ENCODE data around the gene VIPR1.
"Not testable (repeated sequence)": the region's sequence is repeated elsewhere in the genome, so short reads cannot be mapped to it uniquely, and the experiment has no call there.

VIPR1 gene

DNA sequence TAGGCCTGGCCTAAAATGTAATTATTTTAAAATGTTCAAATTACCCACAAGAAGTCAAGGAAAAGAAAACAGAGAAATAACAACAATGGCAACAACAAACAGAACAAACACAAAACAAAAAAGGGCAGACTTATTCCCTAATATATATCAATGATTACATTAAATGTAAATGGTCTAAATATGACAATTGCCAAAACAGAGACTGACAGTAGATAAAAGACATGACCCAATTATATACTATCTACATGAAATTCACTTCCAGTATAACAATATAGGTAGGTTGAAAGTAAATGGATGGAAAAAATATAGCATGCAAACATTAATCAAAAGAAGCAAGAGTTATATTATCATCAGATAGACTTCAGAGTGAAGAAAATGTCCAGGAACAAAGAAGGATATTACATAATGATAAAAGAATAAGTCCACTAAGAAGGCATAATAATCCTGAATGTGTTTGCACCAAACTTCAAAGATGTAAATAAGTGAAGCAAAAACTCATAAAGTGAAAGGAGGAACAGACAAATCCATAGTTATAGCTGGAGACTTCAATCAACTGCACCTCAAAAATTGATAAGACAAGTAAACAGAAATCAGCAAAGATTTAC lies 72.8 kb downstream of the VIPR1 start:
- in situ Hi-C loops (cut with HindIII; ENCODE audit: low sequenced_read_pairs), result no loop called here
- TF ChIP-seq CTCF (IDR thresholded peaks at IDR 0.05; ENCODE audit: low read depth, low read length, missing control alignments), result no peak
- H3K4me3 ChIP-seq (ENCODE audit: low read depth, low read length), result no peak overlapping the region
- DNase-seq (ENCODE audit: low read depth), result no peak

- in situ Hi-C loops (cut with HindIII; ENCODE audit: low sequenced_read_pairs), result no loop called here
- TF ChIP-seq CTCF (IDR thresholded peaks at IDR 0.05; ENCODE audit: low read depth, low read length, missing control alignments), result no peak
- no peak overlapping the region for H3K4me3 ChIP-seq (ENCODE audit: low read depth, low read length)
- DNase-seq (ENCODE audit: low read depth), result no peak
These were observed 75.6 kb downstream of the VIPR1 start for GRCh38 chr3:42578054-42578453.

GRCh38 chr3:42579346-42579745 lies 76.9 kb downstream of the VIPR1 start:
- DNase-seq (ENCODE audit: low read depth); in situ Hi-C loops (cut with HindIII; ENCODE audit: low sequenced_read_pairs); H3K4me3 ChIP-seq (ENCODE audit: low read depth, low read length): not testable (repeated sequence)

DNA sequence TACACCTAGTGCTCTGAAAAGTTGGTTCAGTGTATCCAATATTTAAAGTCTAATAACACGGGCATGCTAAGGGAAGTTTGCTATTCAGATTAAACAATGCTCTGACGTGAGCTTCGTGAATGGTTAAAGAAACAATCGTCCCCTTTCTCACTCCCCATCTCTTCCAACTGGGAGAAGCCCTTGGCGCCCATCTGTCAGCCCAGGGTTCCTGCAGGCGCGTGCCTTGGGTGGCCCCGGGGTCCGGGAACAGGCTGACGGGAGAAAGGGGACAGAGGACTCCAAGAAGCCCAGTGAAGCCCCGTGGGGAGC lies 78.9 kb downstream of the VIPR1 start:
- no peak for DNase-seq (ENCODE audit: low read depth)
- no peak for TF ChIP-seq CTCF (IDR thresholded peaks at IDR 0.05; ENCODE audit: low read depth, low read length, missing control alignments)
- peak overlapping the region; percentile 83 for H3K4me3 ChIP-seq (ENCODE audit: low read depth, low read length)
- in situ Hi-C loops (cut with HindIII; ENCODE audit: low sequenced_read_pairs), result no loop called here

DNA sequence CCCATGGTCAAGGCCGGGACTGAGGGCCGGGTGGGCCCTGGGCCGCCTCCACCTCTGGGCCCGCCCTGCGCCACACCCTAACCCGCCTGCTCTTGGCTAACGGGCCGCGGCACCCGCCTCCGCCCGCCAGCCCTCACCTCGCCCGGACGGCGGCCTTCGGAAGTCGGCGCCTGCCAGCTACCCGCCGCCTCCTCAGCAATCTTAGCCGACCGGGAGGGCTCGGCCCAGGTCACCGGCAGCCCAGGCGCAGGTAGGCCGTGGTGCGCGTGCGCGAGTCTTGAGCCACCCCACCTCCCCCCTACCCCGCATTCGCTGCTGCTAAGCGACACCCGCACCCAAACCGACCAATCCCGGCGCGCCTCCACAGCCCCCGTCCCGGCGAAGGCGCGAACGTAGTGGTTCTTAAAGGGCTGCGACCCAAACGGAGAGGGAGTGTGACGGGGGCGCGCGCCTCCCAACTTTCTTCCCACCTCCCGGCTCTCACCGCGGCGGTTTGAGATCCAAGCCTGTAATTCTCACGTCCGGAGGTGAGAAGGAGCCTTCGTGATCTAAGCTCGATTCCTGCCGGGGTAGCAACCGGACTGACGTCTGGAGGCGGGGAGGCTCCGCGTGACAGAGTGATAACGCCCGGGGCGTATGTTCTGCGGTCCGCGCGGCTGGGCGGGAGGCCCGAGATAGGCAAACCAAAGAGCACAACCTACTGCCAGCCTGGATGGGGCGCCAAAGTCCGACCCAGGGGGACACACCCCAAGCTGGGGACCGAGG lies 79.4 kb downstream of the VIPR1 start, which contains the start of gene SEC22C:
Gene SEC22C (minus strand): TSS at position 259 of the 765 bp plus-strand sequence. CDS start 12,921 bp downstream, outside the sequence.
- peak within 1 kb of the TSS; percentile 83 for H3K4me3 ChIP-seq (ENCODE audit: low read depth, low read length)
- no peak for TF ChIP-seq CTCF (IDR thresholded peaks at IDR 0.05; ENCODE audit: low read depth, low read length, missing control alignments)
- in situ Hi-C loops (cut with HindIII; ENCODE audit: low sequenced_read_pairs), result no loop called here
- DNase-seq (ENCODE audit: low read depth), result peak; percentile 68

DNA sequence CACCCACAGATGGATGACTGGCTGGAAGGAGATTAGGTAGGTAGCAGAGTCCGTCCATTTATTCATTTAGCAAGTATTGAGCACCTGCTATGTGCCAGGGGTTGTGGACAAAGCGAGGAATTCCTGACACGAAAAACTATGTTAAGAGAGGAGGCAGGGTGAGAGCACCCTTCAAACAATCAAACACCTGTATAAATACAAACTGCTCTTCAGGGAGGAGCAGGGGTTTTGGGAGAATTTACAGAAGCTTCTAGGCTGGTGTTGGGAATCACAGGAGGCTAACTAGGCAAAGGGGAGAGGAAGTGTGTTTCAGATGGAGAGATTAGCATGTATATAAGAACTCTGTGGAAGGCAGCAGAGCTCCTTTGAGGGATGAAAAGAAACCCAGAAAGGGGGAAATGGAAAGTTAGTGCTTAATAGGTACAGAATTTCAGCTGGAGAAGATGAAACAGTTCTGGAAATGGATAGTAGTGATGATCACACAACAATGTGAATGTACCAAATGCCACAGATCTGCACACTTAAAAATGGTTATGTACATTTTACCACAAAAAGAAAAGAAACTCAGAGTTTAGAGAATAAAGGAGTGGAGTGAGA lies 80.1 kb downstream of the VIPR1 start:
- peak overlapping the region; percentile 83 for H3K4me3 ChIP-seq (ENCODE audit: low read depth, low read length)
- no peak for DNase-seq (ENCODE audit: low read depth)
- in situ Hi-C loops (cut with HindIII; ENCODE audit: low sequenced_read_pairs), result no loop called here
- TF ChIP-seq CTCF (IDR thresholded peaks at IDR 0.05; ENCODE audit: low read depth, low read length, missing control alignments), result no peak

Measured in astrocyte of the cerebellum (primary cell).